Right cardiac atrium (tissue), 5 donors: Measurements from ENCODE around the gene GPR153. TPM values are rescaled to one million over a fixed set of nuclear protein-coding genes. Genes with fewer than 3 reads are reported as not detected.

ENCODE experiments used
- ATAC-seq, 2 donors: fragments of 200-7000 bp; cut with Tn5 transposase; one replicate each; pipeline versions ENCODE4 v1.8.0 to v1.9.1; 2020; ENCODE audit warnings: moderate library complexity in 2 of 2, mild to moderate bottlenecking in 1 of 2
- DNase-seq, 3 donors: peaks; one replicate each; pipeline ENCODE4 v3.0.0-alpha.2; 2020
- H3K27ac ChIP-seq: one replicate; pipeline ENCODE4 v1.5.1; 2013; ENCODE audit warnings: mild to moderate bottlenecking, low read length, control low read depth, moderate library complexity
- H3K27me3 ChIP-seq: one replicate; pipeline ENCODE4 v1.6.1; 2013; ENCODE audit not compliant: control insufficient read depth, insufficient read depth
- H3K4me1 ChIP-seq: one replicate; pipeline ENCODE4 v1.6.1; 2013; ENCODE audit warnings: low read length; ENCODE audit not compliant: control insufficient read depth, insufficient read depth
- H3K4me3 ChIP-seq: one replicate; pipeline ENCODE4 v1.5.1; 2013; ENCODE audit warnings: low read length, control low read depth
- H3K9me3 ChIP-seq: one replicate; pipeline ENCODE4 v1.6.1; 2013; ENCODE audit warnings: low read length; ENCODE audit not compliant: control insufficient read depth
- WGBS: extraction: QIAGEN DNeasy Blood & Tissue Kit; methylation state at CpG from one replicate; pipeline ENCODE4 v1.1.7; 2013; 5-methylcytosine and 5-hydroxymethylcytosine counted together
- intact Hi-C, 4 donors: fragments of 100-400 bp; cut with DNase I; formaldehyde crosslinking; loops; one replicate each; pipeline versions ENCODE4 v1.11.0 to v1.14.0; 2022 to 2023
- polyA plus RNA-seq: library from polyadenylated mRNA; stranded (reverse); fragments of 200-250 nt; gene quantifications from one replicate; pipeline ENCODE4 v1.2.3, GENCODE V29; 2013
- total RNA-seq, 4 donors: library from RNA; stranded (reverse); fragmentation: NEBNext Ultra II Directional; extraction: Animal tissue kit (Norgen Biotek cat#: 25700); gene quantifications; one replicate each; pipeline ENCODE4 v1.2.1, GENCODE V29; 2021
- donor health status: healthy with polysubstance abuse.
- donor health status: DM: no; HTN: yes; CAD: no.
- donor health status: DM: no; HTN: no; CAD: no.
- donor health status: DM: no; HTN: yes; CAD: no; lungs with severe emphysema.
- donor health status: DM: yes; HTN: yes; CAD: no.

Gene GPR153
- total and polyA plus RNA-seq, 5 donors = 6.7 to 14.3 (median 9.3) TPM

DNA sequence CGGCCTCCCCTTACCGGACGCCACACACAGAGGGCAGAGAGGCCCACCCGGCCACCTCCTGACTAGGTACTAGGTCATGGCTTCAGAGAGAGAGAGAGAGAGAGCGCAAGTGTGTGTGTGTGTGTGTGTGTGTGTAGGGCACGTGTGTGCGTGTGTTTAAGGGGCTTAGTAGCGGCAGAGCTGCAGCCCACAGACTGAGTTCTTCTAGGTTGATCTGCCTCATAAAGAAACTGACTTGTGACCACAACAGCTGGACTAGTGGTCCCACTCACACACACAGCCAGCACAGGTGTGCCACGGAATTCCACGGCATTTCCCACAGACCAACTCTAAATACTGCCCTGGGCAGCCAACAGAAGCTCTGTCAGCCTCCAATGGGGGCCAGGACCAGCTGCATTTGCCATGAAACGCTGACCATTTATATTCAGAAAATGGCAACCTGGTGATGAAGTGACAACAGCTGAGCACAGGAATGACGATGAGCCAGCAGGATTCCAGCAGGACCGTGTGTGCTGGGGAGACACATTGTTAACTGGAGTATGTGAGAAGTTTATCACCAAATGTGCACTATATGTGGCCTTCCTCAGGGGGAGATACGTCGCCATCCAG lies 38.8 kb upstream of the GPR153 start:
- intact Hi-C loops = no loop called here
- DNase-seq = peak in 1 of 3 donors; percentile 7
- Histone ChIP-seq H3K27me3 (no peaks in the 10 kb centered on the region), H3K9me3 (no peaks in the 10 kb centered on the region), H3K4me3 (no peak overlapping the region), H3K27ac (no peak overlapping the region), H3K4me1 (no peaks in the 10 kb centered on the region)
- no peak for ATAC-seq
- WGBS = 92% methylated on average over 15 of the region's 15 CpGs

DNA sequence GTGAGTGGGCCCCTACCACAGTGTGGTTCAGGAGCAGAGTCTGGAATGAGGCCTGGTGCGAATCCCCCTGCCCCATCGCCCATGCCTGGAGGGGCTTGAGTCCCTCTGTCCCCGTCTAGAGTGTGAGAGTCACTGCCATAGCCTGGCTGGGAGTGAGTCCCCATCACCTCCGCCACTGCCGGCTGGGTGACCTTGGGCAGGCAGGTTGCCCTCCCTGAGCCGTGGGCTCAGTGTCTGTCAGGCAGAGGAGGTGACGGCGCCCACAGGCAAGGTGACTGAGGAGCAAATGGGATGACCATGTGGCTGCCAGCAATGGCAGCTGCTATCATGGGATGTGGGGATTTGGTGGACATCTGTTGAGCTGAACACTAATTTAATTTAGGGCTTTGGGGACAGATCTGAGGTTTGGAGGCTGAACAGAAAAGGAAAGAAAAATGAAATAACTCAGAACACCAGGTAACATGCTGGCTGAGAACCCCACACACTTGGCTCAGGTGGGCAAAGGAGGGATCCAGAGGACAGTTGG lies 38.1 kb upstream of the GPR153 start:
- DNase-seq (peak in 1 of 3 donors; percentile 31), ATAC-seq (no peak)
- H3K27ac ChIP-seq = no peak overlapping the region
- WGBS = 98% methylated on average over 8 of the region's 8 CpGs
- no peaks in the 10 kb centered on the region for H3K4me1 ChIP-seq
- intact Hi-C loops = no loop called here
- H3K9me3 ChIP-seq = no peaks in the 10 kb centered on the region
- H3K4me3 ChIP-seq = no peak overlapping the region
- H3K27me3 ChIP-seq = no peaks in the 10 kb centered on the region

DNA sequence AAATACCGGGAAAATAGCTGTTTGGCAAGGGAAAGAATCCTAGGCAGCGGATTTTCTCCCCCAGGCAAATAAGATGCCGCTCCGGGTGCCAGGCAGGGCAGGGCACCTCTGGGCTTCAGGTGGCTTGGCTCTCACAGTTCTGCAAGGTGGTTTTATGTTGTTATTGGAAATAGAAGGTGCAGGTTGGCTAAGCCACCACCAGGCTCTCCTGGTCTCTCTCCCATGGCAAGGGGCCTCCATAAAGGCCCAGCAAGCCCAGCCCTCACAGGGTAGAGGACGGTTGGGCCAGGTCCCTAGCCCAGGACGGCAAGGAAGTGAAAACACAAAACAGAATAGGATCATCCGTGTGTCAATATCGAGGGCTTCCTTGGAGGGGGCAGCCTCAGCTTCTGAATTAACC lies 37.6 kb upstream of the GPR153 start:
- no peak overlapping the region for H3K27ac ChIP-seq
- H3K27me3 ChIP-seq = no peaks in the 10 kb centered on the region
- intact Hi-C loops = no loop called here
- no peaks in the 10 kb centered on the region for H3K4me1 ChIP-seq
- 92% methylated on average over 8 of the region's 8 CpGs for WGBS
- H3K4me3 ChIP-seq = no peak overlapping the region
- DNase-seq = no peak
- no peaks in the 10 kb centered on the region for H3K9me3 ChIP-seq
- no peak for ATAC-seq

DNA sequence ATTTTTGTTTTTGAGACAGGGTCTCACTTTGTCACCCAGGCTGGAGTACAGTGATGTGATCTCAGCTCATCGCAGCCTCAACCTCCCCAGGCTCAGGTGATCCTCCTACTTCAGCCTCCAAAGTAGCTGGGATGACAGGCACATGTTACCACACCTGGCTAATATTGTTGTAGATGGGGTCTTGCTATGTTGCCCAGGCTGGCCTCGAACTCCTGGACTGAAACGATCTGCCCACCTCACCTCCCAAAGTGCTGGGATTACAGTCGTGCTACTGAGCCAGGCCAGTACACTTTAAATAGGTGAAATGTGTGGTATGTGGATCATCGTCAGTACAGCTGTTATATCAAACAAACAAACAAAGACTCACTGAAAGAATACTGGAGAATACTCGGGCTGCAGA lies 35.0 kb upstream of the GPR153 start:
- ATAC-seq = no peak
- no peak overlapping the region for H3K27ac ChIP-seq
- H3K4me3 ChIP-seq = no peak overlapping the region
- no peaks in the 10 kb centered on the region for H3K27me3 ChIP-seq
- H3K9me3 ChIP-seq = no peaks in the 10 kb centered on the region
- 94% methylated on average over 6 of the region's 6 CpGs for WGBS
- no peak for DNase-seq
- intact Hi-C loops = no loop called here
- no peaks in the 10 kb centered on the region for H3K4me1 ChIP-seq

DNA sequence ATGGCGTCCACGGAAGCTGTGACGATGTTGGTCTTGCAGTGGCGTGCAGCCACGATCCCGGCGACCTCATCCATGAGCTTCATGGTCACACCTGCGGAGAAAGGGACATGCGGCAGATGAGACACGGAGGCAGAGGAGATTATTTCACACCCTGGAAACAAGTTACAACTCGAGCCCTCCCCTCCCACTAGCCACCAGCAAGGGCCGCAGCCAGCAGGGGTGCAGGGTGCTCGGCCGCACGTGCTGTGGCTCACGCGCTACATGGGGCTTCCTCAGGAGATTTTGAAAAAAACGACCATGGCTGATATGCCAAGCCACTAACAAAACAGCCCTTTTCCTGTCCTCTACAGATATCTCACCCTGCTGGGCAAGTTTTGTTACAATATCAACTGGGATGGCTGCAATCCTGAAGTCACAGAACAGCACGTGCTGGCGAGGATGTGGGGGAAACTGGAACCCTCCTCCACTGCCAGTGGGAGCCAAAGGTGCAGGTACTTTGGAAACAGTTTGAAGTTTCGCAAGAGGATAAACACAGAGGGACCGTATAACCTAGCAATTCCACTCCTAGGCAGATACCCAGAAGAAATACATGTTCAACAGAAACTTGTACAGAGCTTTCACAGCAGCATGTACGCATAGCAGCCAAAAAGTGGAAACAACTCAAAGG lies 34.1 kb upstream of the GPR153 start:
- ATAC-seq (no peak), DNase-seq (peak in 1 of 3 donors; percentile 7)
- Histone ChIP-seq H3K4me3 (no peak overlapping the region), H3K4me1 (no peaks in the 10 kb centered on the region), H3K27me3 (no peaks in the 10 kb centered on the region), H3K27ac (no peak overlapping the region), H3K9me3 (no peaks in the 10 kb centered on the region)
- intact Hi-C loops = no loop called here
- WGBS = 89% methylated on average over 23 of the region's 23 CpGs

DNA sequence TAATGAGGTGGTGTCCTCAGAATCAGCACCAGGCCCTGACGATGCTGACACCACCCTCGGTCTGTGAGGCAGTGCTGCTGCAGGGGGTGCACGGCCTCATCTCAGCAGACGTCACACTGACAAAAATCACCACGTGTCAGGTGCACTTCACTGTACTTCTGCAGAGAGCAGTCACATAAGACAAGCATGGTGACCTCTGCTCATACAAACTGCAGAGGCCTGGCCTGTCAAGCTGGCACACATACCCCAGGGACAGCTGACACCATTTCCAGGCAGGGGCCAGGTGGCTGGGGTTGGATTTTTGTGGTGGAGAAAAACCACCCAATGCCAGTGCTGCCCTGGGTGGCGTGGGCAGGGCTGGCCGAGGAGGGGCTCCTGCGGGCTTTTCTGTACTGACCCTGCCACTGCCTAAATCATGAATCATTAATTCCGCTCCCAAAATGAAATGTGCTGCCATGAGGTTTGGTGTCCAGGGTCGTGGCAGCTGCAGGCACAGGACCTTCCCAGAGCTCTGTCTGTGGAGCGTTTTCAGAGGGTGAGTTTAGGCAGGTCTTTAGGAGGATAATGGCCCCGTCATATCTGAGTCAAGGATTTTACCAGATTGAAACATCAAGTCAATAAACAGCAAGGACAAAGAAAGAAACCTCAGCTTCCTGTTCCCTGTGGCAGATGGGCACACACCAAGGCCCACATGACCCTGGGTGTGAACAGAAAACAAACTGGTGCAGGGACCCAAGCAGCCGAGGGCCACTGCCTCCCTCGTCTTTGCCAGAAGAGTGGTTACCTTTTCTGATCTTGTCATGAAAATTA lies 33.4 kb upstream of the GPR153 start:
- 91% methylated on average over 14 of the region's 14 CpGs for WGBS
- H3K27ac ChIP-seq = no peak overlapping the region
- H3K4me3 ChIP-seq = no peak overlapping the region
- intact Hi-C loops = no loop called here
- H3K9me3 ChIP-seq = no peaks in the 10 kb centered on the region
- H3K4me1 ChIP-seq = no peaks in the 10 kb centered on the region
- no peaks in the 10 kb centered on the region for H3K27me3 ChIP-seq
- ATAC-seq = no peak
- DNase-seq = no peak

DNA sequence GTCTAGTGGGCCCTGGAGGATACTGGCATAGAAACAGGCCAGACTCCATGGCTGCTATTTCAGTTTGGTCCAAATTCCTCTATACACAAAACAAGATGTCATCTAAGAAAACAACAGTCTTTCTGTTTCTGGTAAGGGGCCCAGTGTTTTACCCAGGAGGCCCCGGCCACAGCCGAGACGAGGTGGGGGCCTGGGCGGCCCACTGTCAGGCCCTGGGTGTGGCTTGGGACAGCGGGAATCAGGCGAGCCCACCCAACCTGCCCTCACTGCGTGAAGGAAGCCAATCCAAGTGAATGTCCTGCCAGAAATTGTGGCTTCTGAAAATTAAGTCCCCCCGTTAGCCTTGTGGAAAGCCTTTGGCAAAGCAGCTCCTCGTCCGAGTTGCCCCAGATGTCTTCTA lies 31.2 kb upstream of the GPR153 start:
- WGBS = 67% methylated on average over 10 of the region's 10 CpGs

DNA sequence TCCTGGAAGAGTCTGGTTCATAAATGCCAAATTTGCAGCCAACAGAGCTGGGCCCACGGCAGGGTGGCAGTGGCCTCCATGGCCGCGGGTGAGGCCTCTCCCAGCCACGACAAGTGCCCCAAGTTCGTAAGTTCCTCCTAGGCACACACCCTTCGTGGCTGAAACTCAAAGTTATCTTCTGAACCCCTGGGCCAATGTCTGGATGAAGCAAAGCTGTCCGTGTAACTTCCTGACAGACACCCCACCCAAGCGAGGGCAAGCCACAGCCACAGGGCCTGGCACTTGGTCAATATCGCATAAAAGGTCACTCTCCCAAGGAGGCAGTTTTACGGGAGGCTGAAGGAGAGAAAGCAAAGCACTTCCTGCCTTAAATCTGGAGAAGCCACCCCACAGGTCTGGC lies 27.8 kb upstream of the GPR153 start:
- Histone ChIP-seq H3K9me3 (no peaks in the 10 kb centered on the region), H3K4me1 (no peaks in the 10 kb centered on the region), H3K27ac (no peak overlapping the region), H3K4me3 (no peak overlapping the region), H3K27me3 (no peaks in the 10 kb centered on the region)
- ATAC-seq = peak in 1 of 2 donors; percentile 28
- intact Hi-C loops = no loop called here
- peak in 1 of 3 donors; percentile 43 for DNase-seq
- WGBS = 69% methylated on average over 10 of the region's 10 CpGs

More for the DNA sequence above, 31.2 kb upstream of the GPR153 start:
- peak in 1 of 2 donors; percentile 20 for ATAC-seq
- no peak overlapping the region for H3K27ac ChIP-seq
- no peaks in the 10 kb centered on the region for H3K27me3 ChIP-seq
- no peaks in the 10 kb centered on the region for H3K4me1 ChIP-seq
- peak in 2 of 3 donors; percentile 61 to 79 for DNase-seq
- no peaks in the 10 kb centered on the region for H3K9me3 ChIP-seq
- no peak overlapping the region for H3K4me3 ChIP-seq
- intact Hi-C loops = no loop called here

DNA sequence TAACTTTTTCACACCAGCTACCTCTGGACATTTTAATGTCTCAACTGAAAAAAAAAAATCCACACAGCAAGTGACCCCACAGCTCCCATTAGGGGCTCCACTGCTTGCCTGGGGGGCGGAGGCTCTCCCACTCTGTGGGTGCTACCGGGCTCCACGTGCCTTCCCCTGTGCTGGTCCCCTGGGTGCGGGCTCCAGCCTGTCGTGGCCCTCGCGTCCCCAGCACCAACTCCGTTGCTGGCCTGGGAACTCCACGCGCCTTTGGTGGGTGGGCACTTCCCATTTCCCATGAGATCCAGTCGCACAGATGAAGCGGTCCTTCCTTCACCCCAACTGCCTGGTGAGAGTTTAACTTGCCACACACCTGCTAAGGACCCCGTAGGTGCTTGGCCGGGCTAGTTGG lies 27.1 kb upstream of the GPR153 start:
- ATAC-seq (no peak), DNase-seq (peak in 1 of 3 donors; percentile 42)
- intact Hi-C loops = no loop called here
- Histone ChIP-seq H3K4me3 (no peak overlapping the region), H3K9me3 (no peaks in the 10 kb centered on the region), H3K27me3 (no peaks in the 10 kb centered on the region), H3K4me1 (no peaks in the 10 kb centered on the region), H3K27ac (no peak overlapping the region)
- WGBS = 86% methylated on average over 14 of the region's 14 CpGs

DNA sequence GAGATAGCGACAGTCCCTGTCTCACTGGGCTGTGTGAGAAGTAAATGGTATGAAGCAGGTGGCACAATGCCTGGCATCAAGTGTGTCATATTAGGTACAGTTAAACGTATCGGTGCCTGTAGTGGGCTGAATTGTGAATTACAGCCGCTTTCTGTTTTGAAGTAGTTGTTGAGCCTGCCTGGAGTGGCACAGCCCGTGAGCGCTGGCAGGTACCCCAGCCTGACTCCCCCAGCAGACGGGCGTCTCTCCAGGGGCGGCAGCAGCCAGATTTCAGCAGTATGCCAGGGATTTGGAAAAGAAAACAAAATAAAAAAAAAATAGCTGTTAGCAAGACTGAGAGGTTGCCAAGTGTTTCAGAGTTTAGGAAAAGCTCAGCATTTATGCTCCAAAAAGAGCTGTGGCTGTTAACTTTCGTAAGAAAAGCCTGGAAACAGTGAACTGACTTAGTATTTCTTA lies 26.6 kb upstream of the GPR153 start:
- ATAC-seq (peak; percentile 32 to 60), DNase-seq (peak; percentile 59 to 89 (median 88))
- no peaks in the 10 kb centered on the region for H3K27me3 ChIP-seq
- H3K4me3 ChIP-seq = no peak overlapping the region
- no peaks in the 10 kb centered on the region for H3K9me3 ChIP-seq
- intact Hi-C loops = no loop called here
- 64% methylated on average over 10 of the region's 10 CpGs for WGBS
- no peak overlapping the region for H3K27ac ChIP-seq
- H3K4me1 ChIP-seq = no peaks in the 10 kb centered on the region

DNA sequence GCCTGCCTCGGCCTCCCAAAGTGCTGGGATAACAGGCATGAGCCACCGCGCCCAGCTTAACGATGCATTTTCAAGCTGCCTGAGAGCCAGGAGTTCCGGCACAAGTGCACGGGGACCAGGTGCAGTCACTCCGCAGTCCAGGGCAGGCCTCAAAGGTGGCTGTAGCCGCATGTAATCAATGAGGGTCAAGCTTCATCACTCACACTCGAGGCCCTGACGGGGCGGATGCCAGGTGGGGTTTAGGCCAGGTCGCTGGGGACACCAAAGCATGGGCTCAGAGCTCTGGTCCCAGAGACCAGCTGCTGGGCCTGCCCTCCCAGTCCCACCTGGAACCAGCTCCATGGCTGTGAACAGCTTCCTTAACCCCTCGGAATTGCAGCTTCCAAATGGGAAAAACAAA lies 26.1 kb upstream of the GPR153 start:
- DNase-seq (peak in 1 of 3 donors; percentile 33), ATAC-seq (no peak)
- Histone ChIP-seq H3K4me3 (no peak overlapping the region), H3K9me3 (no peaks in the 10 kb centered on the region), H3K27ac (no peak overlapping the region), H3K4me1 (no peaks in the 10 kb centered on the region), H3K27me3 (no peaks in the 10 kb centered on the region)
- WGBS = 86% methylated on average over 13 of the region's 13 CpGs
- intact Hi-C loops = no loop called here
